SK-N-SH treated with all-trans-retinoic acid at 6 μM for 48 hours (cell line): Measurements from ENCODE around the gene RAB38.

Source experiments
- ATAC-seq: fragments of 200-7000 bp; cut with Tn5 transposase; 3 replicates; pipeline ENCODE4 v1.9.1; 2020; ENCODE audit warnings: mild to moderate bottlenecking, moderate library complexity
- ARNTL ChIP-seq: fragments of 450-650 bp; formaldehyde crosslinking; IDR thresholded peaks from 2 replicates; pipeline ENCODE4 v1.5.0; 2020; ENCODE audit warnings: low read depth, mild to moderate bottlenecking, moderate library complexity, borderline replicate concordance
- BACH2 ChIP-seq: fragments of 250-450 bp; sonication (Bioruptor Pico); IDR thresholded peaks from 2 replicates; pipeline ENCODE4 v1.9.0; 2021; ENCODE audit warnings: mild to moderate bottlenecking, borderline replicate concordance
- CSDC2 ChIP-seq: fragments of 250-450 bp; sonication (Bioruptor Pico); IDR thresholded peaks from 2 replicates; pipeline ENCODE4 v1.5.0; 2020; ENCODE audit warnings: mild to moderate bottlenecking, moderate library complexity
- ESRRG ChIP-seq: fragments of 250-450 bp; sonication (Bioruptor Pico); IDR thresholded peaks from 2 replicates; pipeline ENCODE4 v1.6.1; 2021; ENCODE audit warnings: mild to moderate bottlenecking
- GLIS3 ChIP-seq: fragments of 250-450 bp; sonication (Bioruptor Pico); IDR thresholded peaks from 2 replicates; pipeline ENCODE4 v1.5.0; 2020; ENCODE audit warnings: mild to moderate bottlenecking, moderate library complexity
- ISL1 ChIP-seq: fragments of 250-450 bp; sonication (Bioruptor Pico); IDR thresholded peaks from 2 replicates; pipeline ENCODE4 v2.1.2; 2022; ENCODE audit warnings: mild to moderate bottlenecking, moderate library complexity
- PPARA ChIP-seq: fragments of 250-450 bp; sonication (Bioruptor Pico); IDR thresholded peaks from 2 replicates; pipeline ENCODE4 v1.5.0; 2020; ENCODE audit warnings: mild to moderate bottlenecking, borderline replicate concordance
- SNAI2 ChIP-seq: fragments of 250-450 bp; sonication (Bioruptor Pico); IDR thresholded peaks from 2 replicates; pipeline ENCODE4 v1.5.0; 2020; ENCODE audit warnings: mild to moderate bottlenecking, moderate library complexity
- TCF4 ChIP-seq: fragments of 250-450 bp; sonication (Bioruptor Pico); IDR thresholded peaks from 2 replicates; pipeline ENCODE4 v1.8.0; 2021; ENCODE audit warnings: mild to moderate bottlenecking, moderate library complexity, borderline replicate concordance
- TOX ChIP-seq: fragments of 250-450 bp; sonication (Bioruptor Pico); IDR thresholded peaks from 2 replicates; pipeline ENCODE4 v1.8.0; 2021; ENCODE audit warnings: mild to moderate bottlenecking, moderate library complexity, borderline replicate concordance
- ZC3H10 ChIP-seq: fragments of 250-450 bp; sonication (Bioruptor Pico); IDR thresholded peaks from 2 replicates; pipeline ENCODE4 v1.5.1; 2021; ENCODE audit warnings: mild to moderate bottlenecking, moderate library complexity
- ZFP3 ChIP-seq: fragments of 250-450 bp; sonication (Bioruptor Pico); IDR thresholded peaks from 2 replicates; pipeline ENCODE4 v1.5.0; 2020; ENCODE audit warnings: mild to moderate bottlenecking, moderate library complexity
- ZFP30 ChIP-seq: fragments of 450-650 bp; formaldehyde crosslinking; IDR thresholded peaks from 2 replicates; pipeline ENCODE4 v1.5.0; 2022; ENCODE audit warnings: mild to moderate bottlenecking, moderate library complexity
- ZNF565 ChIP-seq: fragments of 450-650 bp; formaldehyde crosslinking; conservative IDR thresholded peaks from 2 replicates; pipeline ENCODE4 v1.5.0; 2020; ENCODE audit warnings: low read depth, mild to moderate bottlenecking, moderate library complexity
- ZNF70 ChIP-seq: fragments of 450-650 bp; formaldehyde crosslinking; IDR thresholded peaks from 2 replicates; pipeline ENCODE4 v1.5.0; 2020; ENCODE audit warnings: mild to moderate bottlenecking, moderate library complexity
- TF ChIP-seq, protein P1 (sequence below): fragments of 250-450 bp; sonication (Bioruptor Pico); IDR thresholded peaks from 2 replicates; pipeline ENCODE4 v1.5.1; 2021; ENCODE audit warnings: mild to moderate bottlenecking, moderate library complexity
- TF ChIP-seq, protein P2 (sequence below): fragments of 250-450 bp; sonication (Bioruptor Pico); IDR thresholded peaks from 2 replicates; pipeline ENCODE4 v1.5.1; 2020; ENCODE audit warnings: low read depth, mild to moderate bottlenecking, moderate library complexity
- TF ChIP-seq, protein P3 (sequence below): fragments of 250-450 bp; sonication (Bioruptor Pico); IDR thresholded peaks from 2 replicates; pipeline ENCODE4 v1.5.0; 2020; ENCODE audit warnings: mild to moderate bottlenecking, moderate library complexity
- TF ChIP-seq, protein P4 (sequence below): fragments of 250-450 bp; sonication (Bioruptor Pico); IDR thresholded peaks from 2 replicates; pipeline ENCODE4 v1.8.0; 2020; ENCODE audit warnings: mild to moderate bottlenecking, moderate library complexity, borderline replicate concordance
- TF ChIP-seq, protein P5 (sequence below): fragments of 250-450 bp; sonication (Bioruptor Pico); IDR thresholded peaks from 2 replicates; pipeline ENCODE4 v1.8.0; 2021; ENCODE audit warnings: low read depth, mild to moderate bottlenecking, moderate library complexity, borderline replicate concordance

Gene RAB38

DNA sequence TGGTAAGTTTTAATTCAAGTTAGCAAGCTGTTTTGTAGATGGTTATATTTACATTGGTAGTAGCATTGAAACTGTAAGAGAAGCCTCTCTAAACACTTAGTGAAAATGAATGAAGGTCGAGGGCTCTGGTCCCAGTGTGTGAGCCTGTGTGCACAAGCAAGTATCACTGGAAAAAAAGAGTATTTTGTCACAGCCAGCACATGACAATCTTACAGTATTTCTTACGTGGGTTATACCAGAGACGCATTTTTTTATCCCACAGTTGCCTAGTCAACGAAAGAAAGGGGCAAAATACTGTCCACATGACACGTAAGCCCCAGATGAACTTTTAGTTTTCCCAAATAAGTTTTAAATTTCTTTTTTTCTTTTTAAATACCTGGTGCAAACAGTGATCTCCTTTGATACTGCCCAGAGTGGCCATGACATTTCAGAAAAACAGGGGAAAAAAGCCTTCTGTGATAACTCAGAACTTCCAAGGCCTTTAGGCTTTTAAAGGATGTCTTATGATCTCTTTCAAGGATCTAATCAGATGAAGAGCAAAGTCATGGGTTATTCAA is 23.5 kb downstream of the RAB38 start:
- TF ChIP-seq ZFP3 (CRISPR knock-in tag) (no peak), SNAI2 (CRISPR knock-in tag) (no peak), ZFP30 (CRISPR knock-in tag) (no peak), TCF4 (no peak), ZNF565 (CRISPR knock-in tag) (no peak), BACH2 (CRISPR knock-in tag) (no peak), CSDC2 (CRISPR knock-in tag) (no peak), ISL1 (CRISPR knock-in tag) (no peak)
- TF ChIP-seq, protein P1, sequence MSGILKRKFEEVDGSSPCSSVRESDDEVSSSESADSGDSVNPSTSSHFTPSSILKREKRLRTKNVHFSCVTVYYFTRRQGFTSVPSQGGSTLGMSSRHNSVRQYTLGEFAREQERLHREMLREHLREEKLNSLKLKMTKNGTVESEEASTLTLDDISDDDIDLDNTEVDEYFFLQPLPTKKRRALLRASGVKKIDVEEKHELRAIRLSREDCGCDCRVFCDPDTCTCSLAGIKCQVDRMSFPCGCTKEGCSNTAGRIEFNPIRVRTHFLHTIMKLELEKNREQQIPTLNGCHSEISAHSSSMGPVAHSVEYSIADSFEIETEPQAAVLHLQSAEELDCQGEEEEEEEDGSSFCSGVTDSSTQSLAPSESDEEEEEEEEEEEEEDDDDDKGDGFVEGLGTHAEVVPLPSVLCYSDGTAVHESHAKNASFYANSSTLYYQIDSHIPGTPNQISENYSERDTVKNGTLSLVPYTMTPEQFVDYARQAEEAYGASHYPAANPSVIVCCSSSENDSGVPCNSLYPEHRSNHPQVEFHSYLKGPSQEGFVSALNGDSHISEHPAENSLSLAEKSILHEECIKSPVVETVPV (CRISPR knock-in tag), result no peak
- TF ChIP-seq, all 23 proteins: peak for 0

DNA sequence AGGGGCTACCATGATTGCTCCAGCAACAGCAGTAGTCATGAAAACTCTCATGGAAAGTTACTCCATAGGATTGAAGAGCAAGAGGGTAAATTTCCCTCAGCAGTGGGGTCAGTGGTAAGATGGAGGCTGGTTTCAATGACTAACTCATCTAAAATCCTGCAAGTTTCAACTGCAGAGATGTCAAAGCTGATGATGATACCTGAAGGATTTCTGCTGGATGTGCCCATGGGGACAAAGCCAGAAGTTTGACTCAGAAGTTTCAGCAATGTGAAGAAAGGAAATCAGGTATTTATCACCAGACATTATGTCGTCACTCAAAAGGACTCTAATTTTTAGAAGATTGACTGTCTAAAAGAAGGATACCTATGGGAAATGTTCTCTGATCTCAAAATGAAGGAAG is 29.1 kb downstream of the RAB38 start:
- no peak for ATAC-seq
- TF ChIP-seq, protein P1 (CRISPR knock-in tag), result no peak
- TF ChIP-seq, protein P2, sequence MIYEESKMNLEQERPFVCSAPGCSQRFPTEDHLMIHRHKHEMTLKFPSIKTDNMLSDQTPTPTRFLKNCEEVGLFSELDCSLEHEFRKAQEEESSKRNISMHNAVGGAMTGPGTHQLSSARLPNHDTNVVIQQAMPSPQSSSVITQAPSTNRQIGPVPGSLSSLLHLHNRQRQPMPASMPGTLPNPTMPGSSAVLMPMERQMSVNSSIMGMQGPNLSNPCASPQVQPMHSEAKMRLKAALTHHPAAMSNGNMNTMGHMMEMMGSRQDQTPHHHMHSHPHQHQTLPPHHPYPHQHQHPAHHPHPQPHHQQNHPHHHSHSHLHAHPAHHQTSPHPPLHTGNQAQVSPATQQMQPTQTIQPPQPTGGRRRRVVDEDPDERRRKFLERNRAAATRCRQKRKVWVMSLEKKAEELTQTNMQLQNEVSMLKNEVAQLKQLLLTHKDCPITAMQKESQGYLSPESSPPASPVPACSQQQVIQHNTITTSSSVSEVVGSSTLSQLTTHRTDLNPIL (CRISPR knock-in tag), result no peak
- TF ChIP-seq GLIS3 (CRISPR knock-in tag), result no peak
- TF ChIP-seq CSDC2 (CRISPR knock-in tag), result no peak
- no peak for TF ChIP-seq TCF4
- TF ChIP-seq, protein P3, sequence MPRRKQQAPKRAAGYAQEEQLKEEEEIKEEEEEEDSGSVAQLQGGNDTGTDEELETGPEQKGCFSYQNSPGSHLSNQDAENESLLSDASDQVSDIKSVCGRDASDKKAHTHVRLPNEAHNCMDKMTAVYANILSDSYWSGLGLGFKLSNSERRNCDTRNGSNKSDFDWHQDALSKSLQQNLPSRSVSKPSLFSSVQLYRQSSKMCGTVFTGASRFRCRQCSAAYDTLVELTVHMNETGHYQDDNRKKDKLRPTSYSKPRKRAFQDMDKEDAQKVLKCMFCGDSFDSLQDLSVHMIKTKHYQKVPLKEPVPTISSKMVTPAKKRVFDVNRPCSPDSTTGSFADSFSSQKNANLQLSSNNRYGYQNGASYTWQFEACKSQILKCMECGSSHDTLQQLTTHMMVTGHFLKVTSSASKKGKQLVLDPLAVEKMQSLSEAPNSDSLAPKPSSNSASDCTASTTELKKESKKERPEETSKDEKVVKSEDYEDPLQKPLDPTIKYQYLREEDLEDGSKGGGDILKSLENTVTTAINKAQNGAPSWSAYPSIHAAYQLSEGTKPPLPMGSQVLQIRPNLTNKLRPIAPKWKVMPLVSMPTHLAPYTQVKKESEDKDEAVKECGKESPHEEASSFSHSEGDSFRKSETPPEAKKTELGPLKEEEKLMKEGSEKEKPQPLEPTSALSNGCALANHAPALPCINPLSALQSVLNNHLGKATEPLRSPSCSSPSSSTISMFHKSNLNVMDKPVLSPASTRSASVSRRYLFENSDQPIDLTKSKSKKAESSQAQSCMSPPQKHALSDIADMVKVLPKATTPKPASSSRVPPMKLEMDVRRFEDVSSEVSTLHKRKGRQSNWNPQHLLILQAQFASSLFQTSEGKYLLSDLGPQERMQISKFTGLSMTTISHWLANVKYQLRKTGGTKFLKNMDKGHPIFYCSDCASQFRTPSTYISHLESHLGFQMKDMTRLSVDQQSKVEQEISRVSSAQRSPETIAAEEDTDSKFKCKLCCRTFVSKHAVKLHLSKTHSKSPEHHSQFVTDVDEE, result no peak
- no peak for TF ChIP-seq ARNTL
- no peak for TF ChIP-seq SNAI2 (CRISPR knock-in tag)
- no peak for TF ChIP-seq ZFP3 (CRISPR knock-in tag)
- TF ChIP-seq ESRRG (CRISPR knock-in tag), result no peak
- no peak for TF ChIP-seq ZNF70 (CRISPR knock-in tag)
- TF ChIP-seq PPARA, result no peak
- TF ChIP-seq ZC3H10, result no peak

More for the DNA sequence above, 23.5 kb downstream of the RAB38 start:
- ATAC-seq, result no peak

DNA sequence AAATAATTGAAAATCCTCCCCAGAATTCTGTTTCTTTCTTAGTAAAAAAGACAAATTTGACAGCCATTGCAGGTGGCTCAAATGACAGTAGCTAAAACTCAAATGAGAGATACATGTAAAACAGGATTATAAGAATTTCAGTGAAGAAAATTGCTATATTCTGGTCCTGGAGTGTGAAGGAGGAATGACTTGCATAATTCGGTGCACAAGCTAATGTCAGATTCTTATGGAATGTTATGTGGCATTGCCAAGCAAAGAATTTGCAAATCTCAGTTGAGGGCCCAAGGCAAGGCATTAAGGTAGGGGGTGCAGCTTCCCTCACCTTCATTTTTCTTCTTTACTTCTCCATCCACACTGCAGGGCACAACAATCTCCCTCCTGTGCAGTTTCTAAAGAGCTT is 35.4 kb downstream of the RAB38 start:
- TF ChIP-seq, protein P2 (CRISPR knock-in tag), result no peak
- TF ChIP-seq ZFP3 (CRISPR knock-in tag) (no peak), ESRRG (CRISPR knock-in tag) (no peak), ZNF565 (CRISPR knock-in tag) (no peak), ZC3H10 (no peak), ARNTL (no peak), ZNF70 (CRISPR knock-in tag) (no peak), TOX (CRISPR knock-in tag) (no peak), ZFP30 (CRISPR knock-in tag) (no peak)
- TF ChIP-seq, protein P4, sequence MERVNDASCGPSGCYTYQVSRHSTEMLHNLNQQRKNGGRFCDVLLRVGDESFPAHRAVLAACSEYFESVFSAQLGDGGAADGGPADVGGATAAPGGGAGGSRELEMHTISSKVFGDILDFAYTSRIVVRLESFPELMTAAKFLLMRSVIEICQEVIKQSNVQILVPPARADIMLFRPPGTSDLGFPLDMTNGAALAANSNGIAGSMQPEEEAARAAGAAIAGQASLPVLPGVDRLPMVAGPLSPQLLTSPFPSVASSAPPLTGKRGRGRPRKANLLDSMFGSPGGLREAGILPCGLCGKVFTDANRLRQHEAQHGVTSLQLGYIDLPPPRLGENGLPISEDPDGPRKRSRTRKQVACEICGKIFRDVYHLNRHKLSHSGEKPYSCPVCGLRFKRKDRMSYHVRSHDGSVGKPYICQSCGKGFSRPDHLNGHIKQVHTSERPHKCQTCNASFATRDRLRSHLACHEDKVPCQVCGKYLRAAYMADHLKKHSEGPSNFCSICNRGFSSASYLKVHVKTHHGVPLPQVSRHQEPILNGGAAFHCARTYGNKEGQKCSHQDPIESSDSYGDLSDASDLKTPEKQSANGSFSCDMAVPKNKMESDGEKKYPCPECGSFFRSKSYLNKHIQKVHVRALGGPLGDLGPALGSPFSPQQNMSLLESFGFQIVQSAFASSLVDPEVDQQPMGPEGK (CRISPR knock-in tag), result no peak
- TF ChIP-seq, protein P1 (CRISPR knock-in tag), result no peak
- TF ChIP-seq, protein P5, sequence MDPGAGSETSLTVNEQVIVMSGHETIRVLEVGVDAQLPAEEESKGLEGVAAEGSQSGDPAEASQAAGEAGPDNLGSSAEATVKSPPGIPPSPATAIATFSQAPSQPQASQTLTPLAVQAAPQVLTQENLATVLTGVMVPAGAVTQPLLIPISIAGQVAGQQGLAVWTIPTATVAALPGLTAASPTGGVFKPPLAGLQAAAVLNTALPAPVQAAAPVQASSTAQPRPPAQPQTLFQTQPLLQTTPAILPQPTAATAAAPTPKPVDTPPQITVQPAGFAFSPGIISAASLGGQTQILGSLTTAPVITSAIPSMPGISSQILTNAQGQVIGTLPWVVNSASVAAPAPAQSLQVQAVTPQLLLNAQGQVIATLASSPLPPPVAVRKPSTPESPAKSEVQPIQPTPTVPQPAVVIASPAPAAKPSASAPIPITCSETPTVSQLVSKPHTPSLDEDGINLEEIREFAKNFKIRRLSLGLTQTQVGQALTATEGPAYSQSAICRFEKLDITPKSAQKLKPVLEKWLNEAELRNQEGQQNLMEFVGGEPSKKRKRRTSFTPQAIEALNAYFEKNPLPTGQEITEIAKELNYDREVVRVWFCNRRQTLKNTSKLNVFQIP (CRISPR knock-in tag), result no peak
- TF ChIP-seq, all 23 proteins: peak for 0

More for the DNA sequence above, 35.4 kb downstream of the RAB38 start:
- no peak for ATAC-seq
